HEK293 (cell line): ENCODE results near the gene TTC24.
A peak's percentile ranks its signal among the peaks of the same experiment; 100 is the strongest.

Source experiments
- CTCF ChIA-PET: fragments of 350-600 bp; formaldehyde crosslinking; extraction: SDS; loops from one replicate; lab custom pipeline; 2021; ENCODE audit warnings: antibody characterized with exemption; lab: Yijun Ruan, JAX
- POLR2A ChIA-PET: fragments of 300-600 bp; formaldehyde crosslinking; extraction: SDS; loops from one replicate; lab custom pipeline; 2020; ENCODE audit warnings: antibody characterized with exemption, inconsistent platforms; lab: Yijun Ruan, JAX
- H3K27ac ChIP-seq: fragments of 200-500 bp; sonication (Bioruptor generic); 2 replicates; pipeline ENCODE4 v1.5.1; 2014; ENCODE audit warnings: low read depth, low read length, control low read depth, inconsistent platforms; ENCODE audit errors: extremely low read depth
- H3K36me3 ChIP-seq, 2 experiments: fragments of 200-500 bp in 1 of 2; sonication (Bioruptor generic) in 1 of 2; 1 replicate in 1 of 2; 2 replicates in 1 of 2; pipeline ENCODE4 v1.5.1; 2014 to 2017; ENCODE audit warnings: inconsistent platforms in 2 of 2, low read length in 2 of 2; ENCODE audit not compliant: control insufficient read depth in 2 of 2, insufficient read depth in 1 of 2
- H3K4me1 ChIP-seq: fragments of 200-500 bp; sonication (Bioruptor generic); 2 replicates; pipeline ENCODE4 v1.5.1; 2014; ENCODE audit warnings: mild to moderate bottlenecking, low read length, inconsistent platforms; ENCODE audit not compliant: control insufficient read depth, insufficient read depth
- H3K4me3 ChIP-seq: 2 replicates; pipeline ENCODE4 v1.5.1; 2011; ENCODE audit warnings: low read depth, mild to moderate bottlenecking, control low read depth, low read length, moderate library complexity
- H3K9me3 ChIP-seq: fragments of 200-500 bp; sonication (Bioruptor generic); 2 replicates; pipeline ENCODE4 v1.5.1; 2014; ENCODE audit warnings: low read depth, low read length, inconsistent platforms; ENCODE audit not compliant: control insufficient read depth, insufficient read depth
- YY1 ChIP-seq: fragments of 450-650 bp; formaldehyde crosslinking; IDR thresholded peaks from 2 replicates; pipeline ENCODE4 v1.5.1; 2018; ENCODE audit warnings: missing biosample characterization, missing genetic modification characterization
- ZBTB8A ChIP-seq: fragments of 450-650 bp; formaldehyde crosslinking; IDR thresholded peaks from 2 replicates; pipeline ENCODE4 v1.5.1; 2016; ENCODE audit warnings: missing biosample characterization, missing genetic modification characterization
- ZEB2 ChIP-seq: fragments of 450-650 bp; formaldehyde crosslinking; IDR thresholded peaks from 2 replicates; pipeline ENCODE4 v1.5.1; 2016; ENCODE audit warnings: missing biosample characterization, missing genetic modification characterization
- ZFHX2 ChIP-seq: fragments of 450-650 bp; formaldehyde crosslinking; conservative IDR thresholded peaks from 2 replicates; pipeline ENCODE4 v1.5.1; 2016; ENCODE audit warnings: missing biosample characterization, missing genetic modification characterization
- ZNF16 ChIP-seq: fragments of 450-650 bp; formaldehyde crosslinking; IDR thresholded peaks from 2 replicates; pipeline ENCODE4 v1.5.1; 2016; ENCODE audit warnings: low read depth, missing biosample characterization, missing genetic modification characterization
- ZNF221 ChIP-seq: fragments of 450-650 bp; formaldehyde crosslinking; IDR thresholded peaks from 2 replicates; pipeline ENCODE4 v1.5.1; 2017; ENCODE audit warnings: missing biosample characterization, missing genetic modification characterization, borderline replicate concordance
- ZNF23 ChIP-seq: fragments of 450-650 bp; formaldehyde crosslinking; IDR thresholded peaks from 2 replicates; pipeline ENCODE4 v1.5.1; 2016; ENCODE audit warnings: missing biosample characterization, missing genetic modification characterization, borderline replicate concordance
- ZNF391 ChIP-seq: fragments of 450-650 bp; formaldehyde crosslinking; IDR thresholded peaks from 2 replicates; pipeline ENCODE4 v1.5.1; 2016; ENCODE audit warnings: low read depth, missing biosample characterization, missing genetic modification characterization, borderline replicate concordance
- ZNF423 ChIP-seq: fragments of 450-650 bp; formaldehyde crosslinking; IDR thresholded peaks from 2 replicates; pipeline ENCODE4 v1.5.1; 2016; ENCODE audit warnings: missing biosample characterization, missing genetic modification characterization
- ZNF48 ChIP-seq: fragments of 450-650 bp; formaldehyde crosslinking; IDR thresholded peaks from 2 replicates; pipeline ENCODE4 v1.5.1; 2016; ENCODE audit warnings: missing biosample characterization, missing genetic modification characterization
- ZNF596 ChIP-seq: fragments of 450-650 bp; IDR thresholded peaks from 2 replicates; pipeline ENCODE4 v1.5.0; 2018; ENCODE audit warnings: missing biosample characterization, mild to moderate bottlenecking, missing genetic modification characterization, moderate library complexity
- ZNF600 ChIP-seq: fragments of 450-650 bp; formaldehyde crosslinking; IDR thresholded peaks from 2 replicates; pipeline ENCODE4 v1.5.1; 2016; ENCODE audit warnings: missing biosample characterization, missing genetic modification characterization
- ZSCAN16 ChIP-seq: fragments of 450-650 bp; formaldehyde crosslinking; IDR thresholded peaks from 2 replicates; pipeline ENCODE4 v1.5.1; 2016; ENCODE audit warnings: missing biosample characterization, missing genetic modification characterization
- ZSCAN30 ChIP-seq: fragments of 450-650 bp; IDR thresholded peaks from 2 replicates; pipeline ENCODE4 v1.5.1; 2018; ENCODE audit warnings: missing biosample characterization, mild to moderate bottlenecking, missing genetic modification characterization, moderate library complexity
- TF ChIP-seq, protein P1 (sequence below): fragments of 450-650 bp; formaldehyde crosslinking; IDR thresholded peaks from 2 replicates; pipeline ENCODE4 v1.5.1; 2016; ENCODE audit warnings: missing biosample characterization, missing genetic modification characterization, borderline replicate concordance
- TF ChIP-seq, protein P2 (sequence below): fragments of 450-650 bp; formaldehyde crosslinking; conservative IDR thresholded peaks from 2 replicates; pipeline ENCODE4 v1.5.1; 2016; ENCODE audit warnings: low read depth, missing biosample characterization, missing genetic modification characterization
- TF ChIP-seq, protein P3 (sequence below): fragments of 450-650 bp; IDR thresholded peaks from 2 replicates; pipeline ENCODE4 v1.5.1; 2018; ENCODE audit warnings: missing biosample characterization, mild to moderate bottlenecking, missing genetic modification characterization
- TF ChIP-seq, protein P4 (sequence below): fragments of 450-650 bp; formaldehyde crosslinking; IDR thresholded peaks from 2 replicates; pipeline ENCODE4 v1.5.1; 2017; ENCODE audit warnings: missing biosample characterization, missing genetic modification characterization
- TF ChIP-seq, protein P5 (sequence below): fragments of 450-650 bp; formaldehyde crosslinking; optimal IDR thresholded peaks from 2 replicates; pipeline ENCODE3; 2016; ENCODE audit warnings: missing biosample characterization, mild to moderate bottlenecking, missing genetic modification characterization
- TF ChIP-seq, protein P6 (sequence below): fragments of 450-650 bp; formaldehyde crosslinking; IDR thresholded peaks from 2 replicates; pipeline ENCODE4 v1.5.1; 2016; ENCODE audit warnings: missing biosample characterization, missing genetic modification characterization

The TTC24 gene

DNA sequence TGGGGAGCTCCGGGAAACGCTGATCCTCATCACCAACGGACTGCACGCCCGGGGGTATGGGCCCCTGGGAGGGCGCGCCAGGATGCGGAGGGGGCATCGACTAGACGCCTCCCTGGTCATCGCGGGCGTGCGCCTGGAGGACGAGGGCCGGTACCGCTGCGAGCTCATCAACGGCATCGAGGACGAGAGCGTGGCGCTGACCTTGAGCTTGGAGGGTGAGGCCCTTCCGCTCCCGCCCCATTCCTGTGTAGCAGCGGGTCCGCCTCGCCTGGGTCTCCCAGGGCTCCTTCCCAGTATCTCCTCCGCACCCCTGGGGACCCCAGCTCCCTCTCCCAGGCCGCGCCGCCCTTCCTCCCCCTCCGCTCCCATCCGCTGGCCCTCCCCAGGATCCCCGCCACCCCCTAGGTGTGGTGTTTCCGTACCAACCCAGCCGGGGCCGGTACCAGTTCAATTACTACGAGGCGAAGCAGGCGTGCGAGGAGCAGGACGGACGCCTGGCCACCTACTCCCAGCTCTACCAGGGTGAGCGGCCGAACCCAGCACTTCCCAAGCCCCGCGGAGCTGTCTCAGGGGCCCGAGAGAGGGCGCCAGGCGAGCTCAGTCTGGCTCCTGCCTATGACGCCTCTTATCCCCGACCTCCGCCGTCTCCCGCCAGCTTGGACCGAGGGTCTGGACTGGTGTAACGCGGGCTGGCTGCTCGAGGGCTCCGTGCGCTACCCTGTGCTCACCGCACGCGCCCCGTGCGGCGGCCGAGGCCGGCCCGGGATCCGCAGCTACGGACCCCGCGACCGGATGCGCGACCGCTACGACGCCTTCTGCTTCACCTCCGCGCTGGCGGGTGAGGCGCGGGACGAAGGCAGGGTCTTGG lies 44.7 kb downstream of the TTC24 start:
- Histone ChIP-seq H3K4me3 (peak overlapping the region; percentile 35), H3K36me3 (no peaks in the 10 kb centered on the region), H3K4me1 (no peaks in the 10 kb centered on the region; the same call in 1 of the 2 replicates), H3K27ac (no peak overlapping the region), H3K9me3 (no peaks in the 10 kb centered on the region)
- POLR2A ChIA-PET, result interaction anchor here (0.6 to 2.1 kb wide), 14 partner anchors 8 to 144 kb away, joined by 3 to 11 read pairs (median 4); partner anchors contain the start of genes CRABP2 and PRCC
- CTCF ChIA-PET, result interaction anchor here (0.5 to 14.1 kb wide), 27 partner anchors 10 to 1169 kb away, joined by 3 to 294 read pairs (median 5); partner anchors contain the start of genes BCAN, NAXE and NES
- no peak for TF ChIP-seq ZFHX2 (tag by site-specific recombination)
- TF ChIP-seq, protein P1, sequence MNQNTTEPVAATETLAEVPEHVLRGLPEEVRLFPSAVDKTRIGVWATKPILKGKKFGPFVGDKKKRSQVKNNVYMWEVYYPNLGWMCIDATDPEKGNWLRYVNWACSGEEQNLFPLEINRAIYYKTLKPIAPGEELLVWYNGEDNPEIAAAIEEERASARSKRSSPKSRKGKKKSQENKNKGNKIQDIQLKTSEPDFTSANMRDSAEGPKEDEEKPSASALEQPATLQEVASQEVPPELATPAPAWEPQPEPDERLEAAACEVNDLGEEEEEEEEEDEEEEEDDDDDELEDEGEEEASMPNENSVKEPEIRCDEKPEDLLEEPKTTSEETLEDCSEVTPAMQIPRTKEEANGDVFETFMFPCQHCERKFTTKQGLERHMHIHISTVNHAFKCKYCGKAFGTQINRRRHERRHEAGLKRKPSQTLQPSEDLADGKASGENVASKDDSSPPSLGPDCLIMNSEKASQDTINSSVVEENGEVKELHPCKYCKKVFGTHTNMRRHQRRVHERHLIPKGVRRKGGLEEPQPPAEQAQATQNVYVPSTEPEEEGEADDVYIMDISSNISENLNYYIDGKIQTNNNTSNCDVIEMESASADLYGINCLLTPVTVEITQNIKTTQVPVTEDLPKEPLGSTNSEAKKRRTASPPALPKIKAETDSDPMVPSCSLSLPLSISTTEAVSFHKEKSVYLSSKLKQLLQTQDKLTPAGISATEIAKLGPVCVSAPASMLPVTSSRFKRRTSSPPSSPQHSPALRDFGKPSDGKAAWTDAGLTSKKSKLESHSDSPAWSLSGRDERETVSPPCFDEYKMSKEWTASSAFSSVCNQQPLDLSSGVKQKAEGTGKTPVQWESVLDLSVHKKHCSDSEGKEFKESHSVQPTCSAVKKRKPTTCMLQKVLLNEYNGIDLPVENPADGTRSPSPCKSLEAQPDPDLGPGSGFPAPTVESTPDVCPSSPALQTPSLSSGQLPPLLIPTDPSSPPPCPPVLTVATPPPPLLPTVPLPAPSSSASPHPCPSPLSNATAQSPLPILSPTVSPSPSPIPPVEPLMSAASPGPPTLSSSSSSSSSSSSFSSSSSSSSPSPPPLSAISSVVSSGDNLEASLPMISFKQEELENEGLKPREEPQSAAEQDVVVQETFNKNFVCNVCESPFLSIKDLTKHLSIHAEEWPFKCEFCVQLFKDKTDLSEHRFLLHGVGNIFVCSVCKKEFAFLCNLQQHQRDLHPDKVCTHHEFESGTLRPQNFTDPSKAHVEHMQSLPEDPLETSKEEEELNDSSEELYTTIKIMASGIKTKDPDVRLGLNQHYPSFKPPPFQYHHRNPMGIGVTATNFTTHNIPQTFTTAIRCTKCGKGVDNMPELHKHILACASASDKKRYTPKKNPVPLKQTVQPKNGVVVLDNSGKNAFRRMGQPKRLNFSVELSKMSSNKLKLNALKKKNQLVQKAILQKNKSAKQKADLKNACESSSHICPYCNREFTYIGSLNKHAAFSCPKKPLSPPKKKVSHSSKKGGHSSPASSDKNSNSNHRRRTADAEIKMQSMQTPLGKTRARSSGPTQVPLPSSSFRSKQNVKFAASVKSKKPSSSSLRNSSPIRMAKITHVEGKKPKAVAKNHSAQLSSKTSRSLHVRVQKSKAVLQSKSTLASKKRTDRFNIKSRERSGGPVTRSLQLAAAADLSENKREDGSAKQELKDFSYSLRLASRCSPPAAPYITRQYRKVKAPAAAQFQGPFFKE (tag by site-specific recombination), result no peak
- peak; percentile 90 for TF ChIP-seq ZBTB8A (tag by site-specific recombination)
- TF ChIP-seq ZNF423 (tag by site-specific recombination), result peak; percentile 50; the same call in 1 of the 2 replicates
- TF ChIP-seq, protein P2, sequence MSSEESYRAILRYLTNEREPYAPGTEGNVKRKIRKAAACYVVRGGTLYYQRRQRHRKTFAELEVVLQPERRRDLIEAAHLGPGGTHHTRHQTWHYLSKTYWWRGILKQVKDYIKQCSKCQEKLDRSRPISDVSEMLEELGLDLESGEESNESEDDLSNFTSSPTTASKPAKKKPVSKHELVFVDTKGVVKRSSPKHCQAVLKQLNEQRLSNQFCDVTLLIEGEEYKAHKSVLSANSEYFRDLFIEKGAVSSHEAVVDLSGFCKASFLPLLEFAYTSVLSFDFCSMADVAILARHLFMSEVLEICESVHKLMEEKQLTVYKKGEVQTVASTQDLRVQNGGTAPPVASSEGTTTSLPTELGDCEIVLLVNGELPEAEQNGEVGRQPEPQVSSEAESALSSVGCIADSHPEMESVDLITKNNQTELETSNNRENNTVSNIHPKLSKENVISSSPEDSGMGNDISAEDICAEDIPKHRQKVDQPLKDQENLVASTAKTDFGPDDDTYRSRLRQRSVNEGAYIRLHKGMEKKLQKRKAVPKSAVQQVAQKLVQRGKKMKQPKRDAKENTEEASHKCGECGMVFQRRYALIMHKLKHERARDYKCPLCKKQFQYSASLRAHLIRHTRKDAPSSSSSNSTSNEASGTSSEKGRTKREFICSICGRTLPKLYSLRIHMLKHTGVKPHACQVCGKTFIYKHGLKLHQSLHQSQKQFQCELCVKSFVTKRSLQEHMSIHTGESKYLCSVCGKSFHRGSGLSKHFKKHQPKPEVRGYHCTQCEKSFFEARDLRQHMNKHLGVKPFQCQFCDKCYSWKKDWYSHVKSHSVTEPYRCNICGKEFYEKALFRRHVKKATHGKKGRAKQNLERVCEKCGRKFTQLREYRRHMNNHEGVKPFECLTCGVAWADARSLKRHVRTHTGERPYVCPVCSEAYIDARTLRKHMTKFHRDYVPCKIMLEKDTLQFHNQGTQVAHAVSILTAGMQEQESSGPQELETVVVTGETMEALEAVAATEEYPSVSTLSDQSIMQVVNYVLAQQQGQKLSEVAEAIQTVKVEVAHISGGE, result peak; percentile 31; the same call in 1 of the 2 replicates
- no peak for TF ChIP-seq ZSCAN16 (tag by site-specific recombination)
- 0 out of 2 replicates have a peak, but pooled peaks have one; percentile 30 for TF ChIP-seq ZNF596 (tag by site-specific recombination)
- TF ChIP-seq ZNF221, result no peak
- peak; percentile 37 for TF ChIP-seq ZEB2 (tag by site-specific recombination)
- 0 out of 2 replicates have a peak, but pooled peaks have one; percentile 22 for TF ChIP-seq ZSCAN30
- TF ChIP-seq ZNF391 (tag by site-specific recombination), result no peak
- TF ChIP-seq, protein P3, sequence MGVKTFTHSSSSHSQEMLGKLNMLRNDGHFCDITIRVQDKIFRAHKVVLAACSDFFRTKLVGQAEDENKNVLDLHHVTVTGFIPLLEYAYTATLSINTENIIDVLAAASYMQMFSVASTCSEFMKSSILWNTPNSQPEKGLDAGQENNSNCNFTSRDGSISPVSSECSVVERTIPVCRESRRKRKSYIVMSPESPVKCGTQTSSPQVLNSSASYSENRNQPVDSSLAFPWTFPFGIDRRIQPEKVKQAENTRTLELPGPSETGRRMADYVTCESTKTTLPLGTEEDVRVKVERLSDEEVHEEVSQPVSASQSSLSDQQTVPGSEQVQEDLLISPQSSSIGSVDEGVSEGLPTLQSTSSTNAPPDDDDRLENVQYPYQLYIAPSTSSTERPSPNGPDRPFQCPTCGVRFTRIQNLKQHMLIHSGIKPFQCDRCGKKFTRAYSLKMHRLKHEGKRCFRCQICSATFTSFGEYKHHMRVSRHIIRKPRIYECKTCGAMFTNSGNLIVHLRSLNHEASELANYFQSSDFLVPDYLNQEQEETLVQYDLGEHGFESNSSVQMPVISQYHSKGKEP (tag by site-specific recombination), result no peak
- TF ChIP-seq ZNF600, result peak; percentile 91
- TF ChIP-seq, protein P4, sequence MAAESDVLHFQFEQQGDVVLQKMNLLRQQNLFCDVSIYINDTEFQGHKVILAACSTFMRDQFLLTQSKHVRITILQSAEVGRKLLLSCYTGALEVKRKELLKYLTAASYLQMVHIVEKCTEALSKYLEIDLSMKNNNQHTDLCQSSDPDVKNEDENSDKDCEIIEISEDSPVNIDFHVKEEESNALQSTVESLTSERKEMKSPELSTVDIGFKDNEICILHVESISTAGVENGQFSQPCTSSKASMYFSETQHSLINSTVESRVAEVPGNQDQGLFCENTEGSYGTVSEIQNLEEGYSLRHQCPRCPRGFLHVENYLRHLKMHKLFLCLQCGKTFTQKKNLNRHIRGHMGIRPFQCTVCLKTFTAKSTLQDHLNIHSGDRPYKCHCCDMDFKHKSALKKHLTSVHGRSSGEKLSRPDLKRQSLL (tag by site-specific recombination), result peak; percentile 34; the same call in 1 of the 2 replicates
- no peak for TF ChIP-seq YY1 (tag by site-specific recombination)
- TF ChIP-seq, protein P5, sequence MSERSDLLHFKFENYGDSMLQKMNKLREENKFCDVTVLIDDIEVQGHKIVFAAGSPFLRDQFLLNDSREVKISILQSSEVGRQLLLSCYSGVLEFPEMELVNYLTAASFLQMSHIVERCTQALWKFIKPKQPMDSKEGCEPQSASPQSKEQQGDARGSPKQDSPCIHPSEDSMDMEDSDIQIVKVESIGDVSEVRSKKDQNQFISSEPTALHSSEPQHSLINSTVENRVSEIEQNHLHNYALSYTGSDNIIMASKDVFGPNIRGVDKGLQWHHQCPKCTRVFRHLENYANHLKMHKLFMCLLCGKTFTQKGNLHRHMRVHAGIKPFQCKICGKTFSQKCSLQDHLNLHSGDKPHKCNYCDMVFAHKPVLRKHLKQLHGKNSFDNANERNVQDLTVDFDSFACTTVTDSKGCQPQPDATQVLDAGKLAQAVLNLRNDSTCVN (tag by site-specific recombination), result peak; percentile 44
- no peak for TF ChIP-seq ZNF48
- no peak for TF ChIP-seq ZNF16 (tag by site-specific recombination)
- no peak for TF ChIP-seq ZNF23 (tag by site-specific recombination)
- TF ChIP-seq, protein P6, sequence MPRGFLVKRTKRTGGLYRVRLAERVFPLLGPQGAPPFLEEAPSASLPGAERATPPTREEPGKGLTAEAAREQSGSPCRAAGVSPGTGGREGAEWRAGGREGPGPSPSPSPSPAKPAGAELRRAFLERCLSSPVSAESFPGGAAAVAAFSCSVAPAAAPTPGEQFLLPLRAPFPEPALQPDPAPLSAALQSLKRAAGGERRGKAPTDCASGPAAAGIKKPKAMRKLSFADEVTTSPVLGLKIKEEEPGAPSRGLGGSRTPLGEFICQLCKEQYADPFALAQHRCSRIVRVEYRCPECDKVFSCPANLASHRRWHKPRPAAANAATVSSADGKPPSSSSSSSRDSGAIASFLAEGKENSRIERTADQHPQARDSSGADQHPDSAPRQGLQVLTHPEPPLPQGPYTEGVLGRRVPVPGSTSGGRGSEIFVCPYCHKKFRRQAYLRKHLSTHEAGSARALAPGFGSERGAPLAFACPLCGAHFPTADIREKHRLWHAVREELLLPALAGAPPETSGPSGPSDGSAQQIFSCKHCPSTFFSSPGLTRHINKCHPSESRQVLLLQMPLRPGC, result no peak
